Stimulated activated CD4-positive, alpha-beta T cell treated with anti-CD3 and anti-CD28 coated beads, TNF-alpha, amount 100 ng/mL, for 4 hours (primary cell): ENCODE results near the gene GGT7.
A peak's percentile ranks its signal among the peaks of the same experiment; 100 is the strongest.
"Not testable (repeated sequence)": the region's sequence is repeated elsewhere in the genome, so short reads cannot be mapped to it uniquely, and the experiment has no call there.

Source experiments
- DNase-seq, 3 experiments: peaks; one replicate each; pipeline ENCODE4 v3.0.0-alpha.2; 2020; ENCODE audit warnings: low read depth in 3 of 3

The GGT7 gene

GRCh38 chr20:34872622-34873224 is at the start of gene GGT7:
Gene GGT7, minus strand, starts transcription at chr20:34872856. Its CDS starts 41 bp downstream, at chr20:34872815.
- peak; percentile 82 to 85 (median 82) for DNase-seq

DNA sequence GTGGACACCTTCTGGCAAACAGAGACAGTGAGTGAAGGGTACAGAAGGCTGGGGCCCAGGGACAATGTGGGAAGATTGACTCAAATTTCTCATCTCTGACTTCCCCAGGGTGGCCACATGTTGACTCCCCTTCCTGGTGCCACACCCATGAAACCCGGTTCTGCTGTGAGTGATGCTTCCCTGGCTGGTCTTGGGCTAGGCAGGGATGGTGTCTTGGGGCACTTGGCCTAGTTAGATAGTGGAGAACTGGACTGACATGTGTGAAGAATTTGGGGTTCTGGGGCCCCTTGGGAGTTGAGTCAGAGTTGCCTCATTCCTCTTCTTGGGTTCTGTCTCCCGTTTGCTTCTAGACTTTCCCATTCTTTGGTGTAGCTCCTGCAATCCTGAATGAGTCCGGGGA is 48.8 kb upstream of the GGT7 start:
- no peak for DNase-seq

GRCh38 chr20:34920055-34920454 is 47.4 kb upstream of the GGT7 start:
- DNase-seq, result no peak

DNA sequence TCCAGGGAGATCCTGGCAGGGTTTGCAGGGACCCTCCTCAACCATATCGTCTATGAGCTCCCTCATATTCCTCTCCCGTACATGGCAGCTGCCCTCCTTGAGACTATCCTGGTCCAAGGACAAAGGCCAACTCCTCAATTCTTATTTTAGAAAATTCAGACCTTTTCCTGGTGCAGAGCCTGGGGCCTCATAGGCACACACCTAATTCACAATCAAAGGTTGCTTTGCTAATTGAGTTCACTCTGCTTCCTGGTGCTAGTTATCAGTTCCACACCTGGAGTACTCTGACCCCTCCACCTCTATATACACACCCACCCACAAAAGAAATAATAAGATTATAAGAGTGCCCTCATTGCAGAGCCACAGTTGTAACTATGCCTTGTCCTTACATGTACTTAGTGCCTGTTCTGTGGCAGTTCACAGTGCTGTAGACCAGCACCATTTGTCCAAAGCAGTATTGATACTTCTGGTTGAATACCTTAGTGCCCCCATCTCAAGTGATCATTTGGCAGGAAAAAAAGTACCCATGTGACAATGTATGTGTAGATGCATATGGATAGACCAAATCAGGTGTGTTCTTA is 44.2 kb upstream of the GGT7 start:
- DNase-seq, result no peak

- no peak for DNase-seq
Observed at GRCh38 chr20:34915749-34916455, 43.2 kb upstream of the GGT7 start.

GRCh38 chr20:34915131-34915530 is 42.5 kb upstream of the GGT7 start:
- DNase-seq, result no peak

GRCh38 chr20:34907616-34908469 is 35.2 kb upstream of the GGT7 start:
- DNase-seq, result no peak

- no peak for DNase-seq
Observed at GRCh38 chr20:34904202-34904621, 31.6 kb upstream of the GGT7 start.

DNA sequence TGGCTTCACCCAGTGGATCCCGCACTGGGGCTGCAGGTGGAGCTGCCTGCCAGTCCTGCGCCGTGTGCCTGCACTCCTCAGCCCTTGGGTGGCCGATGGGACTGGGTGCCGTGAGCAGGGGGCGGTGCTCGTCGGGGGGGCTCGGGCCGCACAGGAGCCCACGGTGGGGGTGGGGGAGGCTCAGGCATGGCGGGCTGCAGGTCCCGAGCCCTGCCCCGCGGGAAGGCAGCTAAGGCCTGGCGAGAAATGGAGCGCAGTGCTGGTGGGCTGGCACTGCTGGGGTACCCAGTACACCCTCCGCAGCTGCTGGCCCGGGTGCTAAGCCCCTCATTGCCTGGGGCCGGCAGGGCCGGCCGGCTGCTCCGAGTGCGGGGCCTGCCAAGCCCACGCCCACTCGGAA is 26.1 kb upstream of the GGT7 start:
- DNase-seq, result not testable (repeated sequence)

DNA sequence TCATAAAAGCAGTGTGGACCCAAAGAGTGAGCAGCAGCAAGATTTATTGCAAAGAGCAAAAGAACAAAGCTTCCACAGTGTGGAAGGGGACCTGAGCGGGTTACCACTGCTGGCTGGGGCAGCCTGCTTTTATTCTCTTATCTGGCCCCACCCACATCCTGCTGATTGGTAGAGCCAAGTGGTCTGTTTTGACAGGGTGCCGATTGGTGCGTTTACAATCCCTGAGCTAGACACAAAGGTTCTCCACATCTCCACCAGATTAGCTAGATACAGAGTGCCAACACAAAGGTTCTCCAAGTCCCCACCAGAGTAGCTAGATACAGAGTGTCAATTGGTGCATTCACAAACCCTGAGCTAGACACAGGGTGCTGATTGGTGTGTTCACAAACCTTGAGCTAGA is 25.5 kb upstream of the GGT7 start:
- DNase-seq, result not testable (repeated sequence)

DNA sequence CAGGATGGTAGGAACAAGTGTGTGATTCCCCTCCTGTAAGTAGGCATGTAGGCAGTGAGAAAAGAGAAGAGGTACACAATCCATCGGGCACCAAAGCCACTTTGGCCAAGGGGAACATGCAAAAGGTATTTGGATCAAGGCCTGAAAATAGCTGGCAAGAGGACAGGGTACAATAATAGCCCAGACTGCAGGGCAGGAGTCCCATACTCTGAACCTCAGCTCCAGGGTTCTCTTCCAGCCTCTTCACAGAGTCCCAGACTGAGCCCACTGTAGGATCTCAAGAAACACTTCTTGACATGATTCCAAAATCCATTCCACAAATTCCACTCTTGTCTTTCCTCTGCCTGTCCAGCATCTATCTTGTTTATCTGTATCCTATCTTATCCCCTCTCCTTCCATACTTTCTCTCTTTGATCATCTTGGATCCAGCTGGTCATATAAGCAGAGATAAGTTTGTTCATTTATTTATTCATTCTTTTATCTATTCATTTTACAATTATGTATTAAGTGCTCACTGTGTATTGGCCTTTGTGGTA is 23.5 kb upstream of the GGT7 start:
- DNase-seq, result no peak

- DNase-seq, result no peak
Observed at GRCh38 chr20:34895465-34895864, 22.8 kb upstream of the GGT7 start.

- no peak for DNase-seq
Observed at GRCh38 chr20:34894723-34895122, 22.1 kb upstream of the GGT7 start.

DNA sequence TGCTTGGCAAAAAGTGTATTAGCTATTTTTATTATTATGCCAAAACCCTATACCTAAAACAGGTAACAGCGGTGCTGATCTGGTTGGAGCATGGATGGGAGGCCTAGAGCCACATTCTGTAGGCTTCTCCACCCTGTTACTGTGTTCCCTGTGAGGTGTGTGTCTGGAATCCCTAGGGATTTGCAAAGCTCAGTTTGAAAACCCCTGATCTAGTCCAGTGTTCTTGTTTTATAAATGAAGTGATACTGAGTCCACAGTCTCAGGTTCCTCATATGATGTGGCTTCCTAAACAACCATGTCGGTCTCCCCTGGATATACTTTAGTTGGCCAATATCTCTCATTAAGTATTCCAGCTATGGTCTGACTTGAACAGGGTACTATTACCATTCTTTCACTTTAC is 20.0 kb upstream of the GGT7 start:
- DNase-seq, result no peak

GRCh38 chr20:34891166-34892062 is 18.8 kb upstream of the GGT7 start:
- no peak for DNase-seq

GRCh38 chr20:34888468-34888867 is 15.8 kb upstream of the GGT7 start:
- no peak for DNase-seq

GRCh38 chr20:34887023-34887422 is 14.4 kb upstream of the GGT7 start:
- no peak for DNase-seq

GRCh38 chr20:34886122-34886521 is 13.5 kb upstream of the GGT7 start:
- no peak for DNase-seq

DNA sequence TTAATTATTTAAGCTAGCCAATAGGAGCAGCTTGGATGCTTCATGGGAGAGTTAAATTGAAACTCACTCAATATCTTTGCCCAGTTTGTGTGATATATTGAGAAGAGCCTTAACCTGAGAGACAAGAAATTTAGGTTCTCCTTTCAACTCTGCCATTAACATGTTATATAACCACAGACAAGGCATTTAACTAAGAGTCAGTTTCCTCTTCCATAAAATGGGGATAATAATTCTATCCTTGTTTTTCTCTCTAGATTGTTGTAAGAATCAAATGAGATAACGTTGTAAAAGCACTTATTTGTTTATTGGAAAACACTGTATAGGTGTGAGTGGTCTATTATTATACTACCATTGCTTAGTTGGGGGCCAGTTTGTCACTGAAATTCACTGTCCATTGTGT is 11.6 kb upstream of the GGT7 start:
- no peak for DNase-seq

GRCh38 chr20:34883809-34884208 is 11.2 kb upstream of the GGT7 start:
- no peak for DNase-seq

GRCh38 chr20:34883087-34883688 is 10.5 kb upstream of the GGT7 start:
- no peak for DNase-seq
